C4-2B (cell line): ENCODE measurements around the gene CTNND1.
"Not testable (repeated sequence)": the region's sequence is repeated elsewhere in the genome, so short reads cannot be mapped to it uniquely, and the experiment has no call there.

ENCODE experiments used
- H3K27ac ChIP-seq: fragments of 450-650 bp; 2 replicates; pipeline ENCODE4 v1.5.1; 2017
- ZFX ChIP-seq: fragments of 450-650 bp; IDR thresholded peaks from 2 replicates; pipeline ENCODE4 v1.6.1; 2017
- TF ChIP-seq, protein P1 (sequence below): fragments of 450-650 bp; conservative IDR thresholded peaks from 2 replicates; pipeline ENCODE4 v1.5.1; 2017; ENCODE audit warnings: mild to moderate bottlenecking

CTNND1 gene, protein sequence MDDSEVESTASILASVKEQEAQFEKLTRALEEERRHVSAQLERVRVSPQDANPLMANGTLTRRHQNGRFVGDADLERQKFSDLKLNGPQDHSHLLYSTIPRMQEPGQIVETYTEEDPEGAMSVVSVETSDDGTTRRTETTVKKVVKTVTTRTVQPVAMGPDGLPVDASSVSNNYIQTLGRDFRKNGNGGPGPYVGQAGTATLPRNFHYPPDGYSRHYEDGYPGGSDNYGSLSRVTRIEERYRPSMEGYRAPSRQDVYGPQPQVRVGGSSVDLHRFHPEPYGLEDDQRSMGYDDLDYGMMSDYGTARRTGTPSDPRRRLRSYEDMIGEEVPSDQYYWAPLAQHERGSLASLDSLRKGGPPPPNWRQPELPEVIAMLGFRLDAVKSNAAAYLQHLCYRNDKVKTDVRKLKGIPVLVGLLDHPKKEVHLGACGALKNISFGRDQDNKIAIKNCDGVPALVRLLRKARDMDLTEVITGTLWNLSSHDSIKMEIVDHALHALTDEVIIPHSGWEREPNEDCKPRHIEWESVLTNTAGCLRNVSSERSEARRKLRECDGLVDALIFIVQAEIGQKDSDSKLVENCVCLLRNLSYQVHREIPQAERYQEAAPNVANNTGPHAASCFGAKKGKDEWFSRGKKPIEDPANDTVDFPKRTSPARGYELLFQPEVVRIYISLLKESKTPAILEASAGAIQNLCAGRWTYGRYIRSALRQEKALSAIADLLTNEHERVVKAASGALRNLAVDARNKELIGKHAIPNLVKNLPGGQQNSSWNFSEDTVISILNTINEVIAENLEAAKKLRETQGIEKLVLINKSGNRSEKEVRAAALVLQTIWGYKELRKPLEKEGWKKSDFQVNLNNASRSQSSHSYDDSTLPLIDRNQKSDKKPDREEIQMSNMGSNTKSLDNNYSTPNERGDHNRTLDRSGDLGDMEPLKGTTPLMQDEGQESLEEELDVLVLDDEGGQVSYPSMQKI

DNA sequence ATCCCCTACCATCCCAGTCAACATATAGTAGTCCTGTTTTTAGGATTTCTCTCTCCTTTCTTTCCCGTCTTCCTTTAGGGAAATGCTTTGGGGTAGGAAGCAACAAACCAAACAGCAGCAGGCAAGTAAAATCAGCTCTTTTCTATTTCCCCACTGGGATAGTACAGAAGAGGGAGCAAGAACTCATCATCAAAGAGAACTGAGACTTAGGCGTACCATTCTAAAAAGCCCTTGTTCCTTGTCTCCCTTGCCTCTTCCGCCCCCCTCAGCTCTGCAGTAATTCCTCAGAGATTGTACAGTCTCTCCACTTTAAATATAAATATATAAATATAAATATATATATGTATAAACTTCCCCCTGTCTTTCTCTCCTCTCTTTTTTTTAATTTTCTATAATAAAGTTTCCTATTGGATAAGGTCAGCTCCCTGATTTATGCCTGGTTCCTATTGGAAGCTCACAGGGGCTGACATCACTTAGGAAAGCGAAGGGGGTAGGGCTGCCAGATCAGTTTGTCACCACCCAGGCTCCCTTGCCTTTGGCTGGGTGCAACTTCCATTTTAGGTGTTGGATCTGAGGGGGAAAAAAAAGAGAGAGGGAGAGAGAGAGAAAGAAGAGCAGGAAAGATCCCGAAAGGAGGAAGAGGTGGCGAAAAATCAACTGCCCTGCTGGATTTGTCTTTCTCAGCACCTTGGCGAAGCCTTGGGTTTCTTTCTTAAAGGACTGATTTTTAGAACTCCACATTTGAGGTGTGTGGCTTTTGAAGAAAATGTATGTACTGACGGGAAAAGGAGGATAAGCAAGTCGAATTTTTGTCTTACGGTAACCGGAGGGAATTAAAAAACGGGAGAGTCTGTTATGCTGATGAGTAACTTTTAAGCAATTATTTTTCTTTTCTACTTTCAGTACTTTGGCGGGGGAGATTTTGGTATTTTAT is at the start of gene CTNND1:
Gene CTNND1 (plus strand): TSS at position 502 of the 934 bp plus-strand sequence. CDS start 29,677 bp downstream, outside the sequence.
- TF ChIP-seq, protein P1, sequence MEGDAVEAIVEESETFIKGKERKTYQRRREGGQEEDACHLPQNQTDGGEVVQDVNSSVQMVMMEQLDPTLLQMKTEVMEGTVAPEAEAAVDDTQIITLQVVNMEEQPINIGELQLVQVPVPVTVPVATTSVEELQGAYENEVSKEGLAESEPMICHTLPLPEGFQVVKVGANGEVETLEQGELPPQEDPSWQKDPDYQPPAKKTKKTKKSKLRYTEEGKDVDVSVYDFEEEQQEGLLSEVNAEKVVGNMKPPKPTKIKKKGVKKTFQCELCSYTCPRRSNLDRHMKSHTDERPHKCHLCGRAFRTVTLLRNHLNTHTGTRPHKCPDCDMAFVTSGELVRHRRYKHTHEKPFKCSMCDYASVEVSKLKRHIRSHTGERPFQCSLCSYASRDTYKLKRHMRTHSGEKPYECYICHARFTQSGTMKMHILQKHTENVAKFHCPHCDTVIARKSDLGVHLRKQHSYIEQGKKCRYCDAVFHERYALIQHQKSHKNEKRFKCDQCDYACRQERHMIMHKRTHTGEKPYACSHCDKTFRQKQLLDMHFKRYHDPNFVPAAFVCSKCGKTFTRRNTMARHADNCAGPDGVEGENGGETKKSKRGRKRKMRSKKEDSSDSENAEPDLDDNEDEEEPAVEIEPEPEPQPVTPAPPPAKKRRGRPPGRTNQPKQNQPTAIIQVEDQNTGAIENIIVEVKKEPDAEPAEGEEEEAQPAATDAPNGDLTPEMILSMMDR = no peak
- peak within 1 kb of the TSS; percentile 68 for H3K27ac ChIP-seq

DNA sequence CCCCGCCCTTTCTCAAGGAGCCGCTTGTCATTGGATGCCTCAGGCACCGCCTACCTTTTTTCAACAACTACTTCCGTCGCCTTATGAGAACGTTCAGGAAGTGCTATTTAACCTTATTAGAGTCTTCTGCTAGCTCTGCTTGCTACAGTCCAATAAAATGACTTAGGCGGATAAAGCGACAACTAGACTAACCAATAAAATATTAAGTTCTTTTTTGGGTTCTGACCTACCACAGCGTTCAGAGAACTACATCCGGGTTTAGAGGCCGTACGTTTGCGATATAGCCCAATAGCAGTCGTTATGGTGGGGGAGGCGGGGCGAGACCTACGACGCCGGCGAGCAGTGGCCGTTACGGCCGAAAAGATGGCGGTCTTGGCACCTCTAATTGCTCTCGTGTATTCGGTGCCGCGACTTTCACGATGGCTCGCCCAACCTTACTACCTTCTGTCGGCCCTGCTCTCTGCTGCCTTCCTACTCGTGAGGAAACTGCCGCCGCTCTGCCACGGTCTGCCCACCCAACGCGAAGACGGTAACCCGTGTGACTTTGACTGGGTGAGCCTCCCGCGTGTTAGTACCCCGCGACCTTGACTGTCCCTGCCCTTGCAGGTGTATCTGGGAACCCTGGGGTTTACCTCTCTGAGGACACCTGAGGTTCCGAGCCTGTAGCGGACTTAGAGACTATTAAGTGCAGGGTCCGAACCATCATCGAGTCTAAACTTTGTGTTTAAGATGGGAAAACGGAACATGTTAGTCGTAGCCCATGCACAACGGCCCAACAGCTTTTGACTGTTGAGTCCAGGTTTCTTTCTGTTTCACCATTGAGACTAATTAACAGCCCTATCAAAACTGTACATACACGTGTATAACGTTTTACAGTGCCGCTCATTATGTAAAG is 49.1 kb upstream of the CTNND1 start, which contains the start of gene TMX2:
Gene TMX2 (plus strand): TSS at position 338 of the 895 bp plus-strand sequence. CDS start 26 bp downstream, at position 364.
- TF ChIP-seq, protein P1 = no peak
- TF ChIP-seq ZFX = no peak
- peak within 1 kb of the TSS; percentile 100 for H3K27ac ChIP-seq

DNA sequence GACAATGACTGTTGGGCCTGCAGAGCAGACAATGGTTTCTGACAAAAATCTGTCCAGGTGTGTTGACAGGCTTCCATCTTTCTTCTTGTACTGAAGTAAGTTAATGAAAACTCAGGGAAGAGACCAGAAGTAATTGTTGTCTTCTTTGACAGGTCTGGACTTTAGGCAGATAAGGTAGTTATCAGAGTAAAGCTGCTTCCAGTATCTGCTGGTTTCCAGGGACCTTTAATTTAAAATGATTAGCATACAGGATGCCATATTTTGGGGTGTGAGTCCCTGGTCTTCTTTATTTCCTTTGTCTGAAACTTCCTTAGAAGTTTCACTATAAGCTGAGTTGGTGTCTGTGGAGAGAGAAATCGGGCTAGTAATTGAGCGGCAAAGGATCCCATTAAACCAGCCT is 47.8 kb upstream of the CTNND1 start:
- no peak for TF ChIP-seq ZFX
- TF ChIP-seq, protein P1 = no peak
- H3K27ac ChIP-seq = peak overlapping the region; percentile 100; the same call in 1 of the 2 replicates

DNA sequence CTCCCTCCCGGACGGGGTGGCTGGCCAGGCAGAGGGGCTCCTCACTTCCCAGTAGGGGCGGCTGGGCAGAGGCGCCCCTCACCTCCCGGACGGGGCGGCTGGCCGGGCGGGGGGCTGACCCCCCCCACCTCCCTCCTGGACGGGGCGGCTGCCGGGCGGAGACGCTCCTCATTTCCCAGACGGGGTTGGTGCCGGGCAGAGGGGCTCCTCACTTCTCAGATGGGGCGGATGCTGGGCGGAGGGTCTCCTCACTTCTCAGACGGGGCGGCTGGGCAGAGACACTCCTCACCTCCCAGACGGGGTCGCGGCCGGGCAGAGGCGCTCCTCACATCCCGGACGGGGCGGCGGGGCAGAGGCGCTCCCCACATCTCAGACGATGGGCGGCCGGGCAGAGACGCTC is 44.9 kb upstream of the CTNND1 start:
- H3K27ac ChIP-seq = not testable (repeated sequence)

DNA sequence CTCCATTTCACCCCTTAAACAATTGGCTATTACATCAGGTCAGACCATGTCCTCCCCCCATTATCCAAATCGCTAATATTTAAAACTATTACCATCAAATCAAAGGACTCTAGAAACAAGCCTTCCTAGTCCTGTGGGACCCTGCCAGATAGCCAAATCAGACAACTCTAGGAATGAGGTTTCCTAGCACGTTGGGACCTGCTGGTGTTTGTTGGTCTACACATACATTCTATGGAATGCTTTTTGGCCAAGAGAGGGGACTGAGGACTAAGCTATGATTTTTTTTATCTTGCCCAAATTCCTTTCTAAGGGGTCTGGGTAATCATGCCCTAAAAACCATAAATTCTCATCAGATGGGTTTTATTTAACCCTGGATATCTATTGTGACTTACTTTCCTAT is 34.4 kb upstream of the CTNND1 start:
- no peak for TF ChIP-seq ZFX
- H3K27ac ChIP-seq = no peak overlapping the region

DNA sequence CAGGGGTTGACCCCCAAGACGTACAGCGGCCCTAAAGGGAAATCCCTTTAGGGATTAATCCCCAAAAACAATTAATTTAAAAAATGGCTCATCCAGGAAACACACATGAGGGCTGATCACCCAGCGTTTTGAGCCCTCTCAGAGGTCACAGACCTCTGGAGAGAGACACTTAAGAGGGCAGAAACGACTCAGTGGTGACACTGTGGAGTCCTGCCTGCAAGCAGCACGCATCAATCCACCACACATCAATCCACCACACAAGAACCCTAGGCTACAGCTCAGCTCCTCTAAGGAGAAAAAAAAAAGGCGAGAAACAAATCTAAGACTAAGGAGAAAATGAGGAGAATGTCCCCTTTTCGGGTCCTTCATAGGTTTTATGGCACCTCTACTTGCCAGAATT is 32.8 kb upstream of the CTNND1 start:
- no peak overlapping the region for H3K27ac ChIP-seq
- TF ChIP-seq, protein P1 = no peak
- no peak for TF ChIP-seq ZFX

DNA sequence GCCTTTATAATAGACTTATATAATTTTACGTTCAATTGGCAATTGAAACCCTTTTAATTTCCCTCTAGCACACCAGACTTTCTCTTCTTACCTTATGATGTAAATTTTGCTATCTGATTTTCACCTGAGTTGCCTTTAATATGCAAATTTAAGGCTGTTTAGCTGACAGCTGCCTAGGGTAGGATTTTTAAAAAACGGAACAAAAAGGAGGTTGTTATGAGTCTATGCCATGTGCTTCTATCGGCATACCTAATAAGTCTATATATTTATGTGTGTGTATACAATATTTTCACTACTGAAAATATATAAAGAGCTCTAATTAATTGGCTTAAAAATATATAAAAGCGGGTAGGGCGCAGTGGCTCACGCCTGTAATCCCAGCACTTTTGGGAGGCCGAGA is 32.1 kb upstream of the CTNND1 start:
- no peak for TF ChIP-seq ZFX
- TF ChIP-seq, protein P1 = no peak
- no peak overlapping the region for H3K27ac ChIP-seq
